Body of pancreas (tissue), 4 donors: ENCODE results near the gene GALNT2. TPM values are rescaled to one million over a fixed set of nuclear protein-coding genes. Genes with fewer than 3 reads are reported as not detected.

Experiments used
- ATAC-seq: fragments of 150-250 bp; one replicate; pipeline ENCODE4 v1.9.1; 2016
- DNase-seq, 4 donors: peaks; one replicate each; pipeline ENCODE4 v3.0.0-alpha.2; 2019
- H3K27ac ChIP-seq, 4 donors: fragments of 200-600 bp; sonication (generic); 1 replicate in 3 of 4; 2 replicates in 1 of 4; pipeline versions ENCODE4 v1.5.1 to v1.6.1; 2016 to 2019; ENCODE audit warnings: mild to moderate bottlenecking in 1 of 4, mixed read lengths in 1 of 4, moderate library complexity in 1 of 4
- H3K27me3 ChIP-seq, 2 donors: fragments of 200-600 bp; sonication (generic); one replicate each; pipeline ENCODE4 v1.6.0; 2016; ENCODE audit warnings: mild to moderate bottlenecking in 1 of 2
- H3K36me3 ChIP-seq, 2 donors: fragments of 200-600 bp; sonication (generic); replicated peaks in 1 of 2; 2 replicates each; pipeline ENCODE4 v1.5.1; 2016; ENCODE audit warnings: low read depth in 2 of 2; ENCODE audit not compliant: insufficient read depth in 1 of 2
- H3K4me1 ChIP-seq: fragments of 200-600 bp; sonication (generic); one replicate; pipeline ENCODE4 v1.6.0; 2016
- H3K4me3 ChIP-seq, 2 donors: fragments of 200-600 bp; sonication (generic); 1 replicate in 1 of 2; 2 replicates in 1 of 2; pipeline ENCODE4 v1.5.1; 2016 to 2019
- H3K9me3 ChIP-seq, 3 donors: fragments of 200-600 bp; sonication (generic); 1 replicate in 2 of 3; 2 replicates in 1 of 3; pipeline ENCODE4 v1.5.1; 2016
- CTCF ChIP-seq, 7 experiments: fragments of 450-650 bp in 4 of 7; fragments of 200-600 bp in 3 of 7; sonication (generic) in 3 of 7; IDR thresholded peaks; one replicate each; pipeline ENCODE4 v1.5.1; 2016 to 2019; ENCODE audit warnings: antibody characterized with exemption in 7 of 7
- POLR2A ChIP-seq, 3 donors: fragments of 450-650 bp; IDR thresholded peaks; one replicate each; pipeline ENCODE4 v1.6.1; 2016; ENCODE audit warnings: antibody characterized with exemption in 3 of 3, mild to moderate bottlenecking in 2 of 3
- WGBS, 2 donors: methylation state at CpG; one replicate each; pipeline ENCODE4 v1.1.5; 2017; 5-methylcytosine and 5-hydroxymethylcytosine counted together
- intact Hi-C: fragments of 100-400 bp; cut with DNase I; formaldehyde crosslinking; loops from one replicate; pipeline ENCODE4 v1.15.1; 2023
- total RNA-seq, 2 donors: library from RNA; depleted of rRNA; stranded (reverse); fragments of >200 nt; gene quantifications; one replicate each; pipeline ENCODE4 v1.1.0, GENCODE V29; 2016

The GALNT2 gene
- total RNA-seq, 2 donors from 2014 or later: 45.9 to 68.6 TPM

- intact Hi-C loops: loop anchor here (5.0 kb wide), 1 partner anchor 652 kb away; no protein-coding TSS in a partner anchor
- H3K4me3 ChIP-seq: no peak overlapping the region
- ATAC-seq (no peak), DNase-seq (no peak)
- H3K4me1 ChIP-seq: peaks cover 3% of the 10 kb centered on the region
- H3K27me3 ChIP-seq: no peaks in the 10 kb centered on the region
- 84 to 88% methylated on average over 7 to 8 of the region's 8 CpGs for WGBS, 2 donors
- H3K36me3 ChIP-seq: no peaks in the 10 kb centered on the region
- H3K27ac ChIP-seq: no peak overlapping the region
- no peaks in the 10 kb centered on the region for H3K9me3 ChIP-seq
- no peak for TF ChIP-seq POLR2A (IDR thresholded peaks at IDR 0.05)
- TF ChIP-seq CTCF (IDR thresholded peaks at IDR 0.05): no peak
Observed at GRCh38 chr1:230314142-230314470, 247.1 kb downstream of the GALNT2 start.

GRCh38 chr1:230315099-230315498 is 248.1 kb downstream of the GALNT2 start:
- intact Hi-C loops: no loop called here
- no peaks in the 10 kb centered on the region for H3K9me3 ChIP-seq

GRCh38 chr1:230316864-230317745 is 250.1 kb downstream of the GALNT2 start:
- 88 to 92% methylated on average over 18 to 23 of the region's 23 CpGs for WGBS, 2 donors
- DNase-seq: no peak
- intact Hi-C loops: no loop called here

More at GRCh38 chr1:230315099-230315498, 248.1 kb downstream of the GALNT2 start:
- H3K4me1 ChIP-seq: peaks cover 3% of the 10 kb centered on the region
- DNase-seq: no peak
- no peaks in the 10 kb centered on the region for H3K36me3 ChIP-seq
- no peaks in the 10 kb centered on the region for H3K27me3 ChIP-seq
- WGBS, 2 donors: 71 to 79% methylated on average over 6 of the region's 6 CpGs
- TF ChIP-seq POLR2A (IDR thresholded peaks at IDR 0.05) (no peak), CTCF (IDR thresholded peaks at IDR 0.05) (no peak)
- ATAC-seq: no peak
- no peak overlapping the region for H3K27ac ChIP-seq
- no peak overlapping the region for H3K4me3 ChIP-seq

GRCh38 chr1:230317823-230318819 is 251.1 kb downstream of the GALNT2 start:
- intact Hi-C loops: no loop called here
- Histone ChIP-seq H3K4me3 (no peak overlapping the region), H3K4me1 (peaks cover 3% of the 10 kb centered on the region), H3K9me3 (no peaks in the 10 kb centered on the region), H3K36me3 (peaks cover 0 to 4% of the 10 kb centered on the region in 2 donors), H3K27ac (no peak overlapping the region), H3K27me3 (no peaks in the 10 kb centered on the region)
- no peak for TF ChIP-seq POLR2A (IDR thresholded peaks at IDR 0.05)
- no peak for TF ChIP-seq CTCF (IDR thresholded peaks at IDR 0.05)
- DNase-seq: peak; percentile 37 to 64 (median 48)
- ATAC-seq: no peak
- 56 to 59% methylated on average over 20 to 23 of the region's 23 CpGs for WGBS, 2 donors

More at GRCh38 chr1:230316864-230317745, 250.1 kb downstream of the GALNT2 start:
- ATAC-seq: no peak
- TF ChIP-seq POLR2A (IDR thresholded peaks at IDR 0.05) (no peak), CTCF (IDR thresholded peaks at IDR 0.05) (no peak)
- Histone ChIP-seq H3K9me3 (no peaks in the 10 kb centered on the region), H3K4me3 (no peak overlapping the region), H3K4me1 (peaks cover 3% of the 10 kb centered on the region), H3K36me3 (no peaks in the 10 kb centered on the region), H3K27me3 (no peaks in the 10 kb centered on the region), H3K27ac (no peak overlapping the region)
